ENCODE results near the gene MBOAT1.

GRCh38 chr6:20230401-20231119, 18.3 kb upstream of the MBOAT1 start:
- TF ChIP-seq POLR2A (IDR thresholded peaks at IDR 0.05; ENCODE audit: low read depth, low read length) = no peak
- no peak for TF ChIP-seq POLR2AphosphoS5 (IDR thresholded peaks at IDR 0.05; ENCODE audit: low read depth, low read length)

Data from GM12892 (cell line).